Esophagus squamous epithelium (tissue), 5 donors: ENCODE results near the gene PHF2. TPM values are rescaled to one million over a fixed set of nuclear protein-coding genes. Genes with fewer than 3 reads are reported as not detected.
"Not testable (repeated sequence)": the region's sequence is repeated elsewhere in the genome, so short reads cannot be mapped to it uniquely, and the experiment has no call there.

Source experiments
- DNase-seq: peaks from one replicate; lab custom pipeline; 2025; lab: John Stamatoyannopoulos, UW
- H3K27ac ChIP-seq, 4 donors: fragments of 200-600 bp; sonication (generic); one replicate each; pipeline ENCODE4 v1.5.1; 2016 to 2019; ENCODE audit warnings: mild to moderate bottlenecking in 1 of 4
- H3K27me3 ChIP-seq, 4 donors: fragments of 200-600 bp; sonication (generic); 1 replicate in 3 of 4; 2 replicates in 1 of 4; pipeline versions ENCODE4 v1.5.1 to v1.6.0; 2017 to 2021; ENCODE audit warnings: antibody characterized with exemption in 1 of 4
- H3K36me3 ChIP-seq, 3 donors: fragments of 200-600 bp; sonication (generic); one replicate each; pipeline ENCODE4 v1.5.1; 2016 to 2019
- H3K4me1 ChIP-seq, 3 donors: fragments of 200-600 bp; sonication (generic); one replicate each; pipeline ENCODE4 v1.5.1; 2017 to 2019
- H3K4me3 ChIP-seq, 4 donors: fragments of 200-600 bp; sonication (generic); 1 replicate in 3 of 4; 2 replicates in 1 of 4; pipeline ENCODE4 v1.5.1; 2016 to 2019; ENCODE audit warnings: mild to moderate bottlenecking in 2 of 4, moderate library complexity in 1 of 4
- H3K9me3 ChIP-seq, 3 donors: fragments of 200-600 bp; sonication (generic); one replicate each; pipeline ENCODE4 v1.5.1; 2016 to 2019
- POLR2A ChIP-seq, 4 donors: fragments of 450-650 bp; IDR thresholded peaks; one replicate each; pipeline ENCODE4 v1.6.1; 2017; ENCODE audit warnings: antibody characterized with exemption in 4 of 4, mild to moderate bottlenecking in 4 of 4, moderate library complexity in 3 of 4
- WGBS, 2 donors: methylation state at CpG; one replicate each; pipeline ENCODE4 v1.1.5; 2018; 5-methylcytosine and 5-hydroxymethylcytosine counted together
- intact Hi-C: fragments of 100-400 bp; cut with DNase I; formaldehyde crosslinking; loops from one replicate; pipeline ENCODE4 v1.15.0; 2022
- total RNA-seq, 4 donors: library from RNA; depleted of rRNA; stranded (reverse); fragments of >200 nt; gene quantifications; one replicate each; pipeline ENCODE4 v1.1.0, GENCODE V29; 2016
- TF ChIP-seq, protein P1 (sequence below), 6 experiments: fragments of 450-650 bp in 4 of 6; fragments of 200-600 bp in 2 of 6; sonication (generic) in 2 of 6; IDR thresholded peaks; one replicate each; pipeline ENCODE4 v1.5.1; 2016 to 2019; ENCODE audit warnings: antibody characterized with exemption in 6 of 6, mild to moderate bottlenecking in 4 of 6, moderate library complexity in 4 of 6
- donor health status: DM: yes; HTN: yes; CAD: no.

PHF2 gene
- total RNA-seq, 4 donors from 2014 or later: 13.3 to 22.6 (median 17.5) TPM

DNA sequence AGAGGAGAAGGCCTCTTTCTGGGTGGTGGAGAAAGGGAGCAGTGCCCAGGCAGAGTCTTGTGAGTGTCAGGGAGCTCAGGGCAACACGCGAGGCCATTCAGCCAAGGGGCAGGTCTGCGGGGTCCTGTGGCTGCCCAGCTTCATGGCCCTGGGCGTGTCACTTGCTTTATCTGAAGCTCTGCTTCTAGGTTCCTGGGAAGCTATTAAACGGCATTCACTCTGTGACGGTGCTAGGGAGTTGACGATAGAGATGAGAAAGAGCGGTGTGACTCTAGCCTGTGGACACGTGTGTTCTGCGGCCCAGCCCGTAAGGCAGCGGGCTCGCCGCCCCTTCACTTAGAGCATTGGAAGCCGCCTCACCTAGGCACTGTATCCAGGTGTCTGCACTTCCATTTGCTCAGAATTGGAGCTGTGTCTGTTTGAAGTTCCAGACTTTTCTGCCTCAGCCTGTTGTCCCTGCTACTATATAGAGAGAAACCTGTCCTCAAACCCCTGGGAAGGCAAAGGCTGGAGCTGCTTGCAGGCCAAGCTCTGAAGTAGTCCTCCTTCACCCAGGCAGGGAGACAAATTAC lies 88.3 kb downstream of the PHF2 start:
- intact Hi-C loops: no loop called here

DNA sequence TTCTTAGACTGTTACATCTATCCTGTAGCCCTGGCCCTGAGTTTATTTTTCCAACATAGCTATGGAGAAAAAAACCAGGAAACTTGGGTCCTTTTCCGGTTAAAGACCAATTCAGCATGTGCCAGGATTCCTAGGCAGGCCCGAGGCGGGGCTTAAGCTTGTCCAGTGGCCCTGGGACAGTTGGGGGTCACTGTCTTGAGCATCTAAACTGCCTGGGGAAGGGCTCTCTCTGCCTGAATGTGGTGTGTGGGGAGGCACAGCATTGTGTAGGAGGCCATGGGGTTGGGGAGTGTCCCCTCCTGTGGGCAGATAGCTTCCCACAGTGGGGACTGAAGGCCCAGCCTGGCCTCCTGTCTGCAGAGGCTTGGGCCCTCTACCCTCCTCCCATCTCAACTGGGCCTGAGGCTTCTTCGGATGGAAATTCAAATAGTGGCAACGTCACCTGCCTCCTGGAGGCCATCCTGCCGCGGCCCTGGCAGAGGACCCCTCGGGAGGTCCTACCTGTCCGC lies 88.8 kb downstream of the PHF2 start:
- DNase-seq: no peak
- Histone ChIP-seq H3K4me1 (no peaks in the 10 kb centered on the region), H3K4me3 (no peak overlapping the region), H3K27ac (no peak overlapping the region), H3K27me3 (no peaks in the 10 kb centered on the region), H3K36me3 (peaks cover 0 to 82% (median 6%) of the 10 kb centered on the region in 3 donors), H3K9me3 (no peaks in the 10 kb centered on the region)
- intact Hi-C loops: no loop called here
- 90% methylated on average over 3 to 6 of the region's 9 CpGs for WGBS, 2 donors
- no peak for TF ChIP-seq POLR2A (IDR thresholded peaks at IDR 0.05)
- TF ChIP-seq, protein P1, sequence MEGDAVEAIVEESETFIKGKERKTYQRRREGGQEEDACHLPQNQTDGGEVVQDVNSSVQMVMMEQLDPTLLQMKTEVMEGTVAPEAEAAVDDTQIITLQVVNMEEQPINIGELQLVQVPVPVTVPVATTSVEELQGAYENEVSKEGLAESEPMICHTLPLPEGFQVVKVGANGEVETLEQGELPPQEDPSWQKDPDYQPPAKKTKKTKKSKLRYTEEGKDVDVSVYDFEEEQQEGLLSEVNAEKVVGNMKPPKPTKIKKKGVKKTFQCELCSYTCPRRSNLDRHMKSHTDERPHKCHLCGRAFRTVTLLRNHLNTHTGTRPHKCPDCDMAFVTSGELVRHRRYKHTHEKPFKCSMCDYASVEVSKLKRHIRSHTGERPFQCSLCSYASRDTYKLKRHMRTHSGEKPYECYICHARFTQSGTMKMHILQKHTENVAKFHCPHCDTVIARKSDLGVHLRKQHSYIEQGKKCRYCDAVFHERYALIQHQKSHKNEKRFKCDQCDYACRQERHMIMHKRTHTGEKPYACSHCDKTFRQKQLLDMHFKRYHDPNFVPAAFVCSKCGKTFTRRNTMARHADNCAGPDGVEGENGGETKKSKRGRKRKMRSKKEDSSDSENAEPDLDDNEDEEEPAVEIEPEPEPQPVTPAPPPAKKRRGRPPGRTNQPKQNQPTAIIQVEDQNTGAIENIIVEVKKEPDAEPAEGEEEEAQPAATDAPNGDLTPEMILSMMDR (IDR thresholded peaks at IDR 0.05): no peak

More for the DNA sequence above, 88.3 kb downstream of the PHF2 start:
- H3K9me3 ChIP-seq: no peaks in the 10 kb centered on the region
- H3K4me3 ChIP-seq: no peak overlapping the region
- peaks cover 3 to 87% (median 6%) of the 10 kb centered on the region in 3 donors for H3K36me3 ChIP-seq
- H3K27me3 ChIP-seq: no peaks in the 10 kb centered on the region
- no peak overlapping the region for H3K27ac ChIP-seq
- no peak for DNase-seq
- H3K4me1 ChIP-seq: no peaks in the 10 kb centered on the region
- no peak for TF ChIP-seq POLR2A (IDR thresholded peaks at IDR 0.05)
- TF ChIP-seq, protein P1 (IDR thresholded peaks at IDR 0.05): no peak
- 81 to 97% methylated on average over 5 to 11 of the region's 15 CpGs for WGBS, 2 donors

DNA sequence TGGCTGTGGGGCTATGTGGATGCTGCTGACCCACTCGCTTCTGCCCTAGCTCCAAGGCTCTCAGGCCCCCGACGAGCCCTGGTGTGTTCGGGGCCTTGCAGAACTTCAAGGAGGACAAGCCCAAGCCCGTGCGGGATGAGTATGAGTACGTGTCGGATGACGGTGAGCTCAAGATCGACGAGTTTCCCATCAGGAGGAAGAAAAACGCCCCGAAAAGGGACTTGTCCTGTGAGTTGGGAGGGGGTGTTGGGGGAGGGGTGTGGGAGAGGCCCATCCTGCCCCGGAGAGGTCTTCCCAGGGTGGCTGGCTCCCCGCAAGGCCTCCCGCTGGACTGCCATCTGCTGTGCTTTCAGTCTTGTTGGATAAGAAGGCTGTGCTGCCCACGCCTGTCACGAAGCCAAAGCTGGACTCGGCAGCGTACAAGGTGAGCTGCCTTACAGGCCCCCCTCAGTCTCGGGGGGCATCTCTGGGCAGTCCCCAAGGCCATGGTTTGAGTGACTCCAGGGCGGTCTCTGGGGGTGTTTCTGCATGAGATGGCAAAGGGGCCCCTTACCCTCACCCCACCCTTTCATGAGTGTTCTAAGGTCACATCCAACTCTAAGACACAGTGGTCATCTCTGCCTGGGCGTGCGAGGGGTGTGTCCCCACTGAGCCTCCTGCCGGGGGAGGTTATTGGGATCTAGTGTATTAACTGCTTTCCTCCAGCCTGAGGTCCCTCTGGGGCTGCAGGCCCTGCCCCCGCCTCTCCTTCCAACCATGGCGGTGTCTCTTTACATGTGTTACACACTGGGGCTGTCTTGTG lies 89.5 kb downstream of the PHF2 start:
- no peak for DNase-seq
- intact Hi-C loops: no loop called here
- Histone ChIP-seq H3K27ac (no peak overlapping the region), H3K27me3 (no peaks in the 10 kb centered on the region), H3K4me3 (no peak overlapping the region), H3K36me3 (peaks cover 0 to 75% (median 6%) of the 10 kb centered on the region in 3 donors), H3K4me1 (no peaks in the 10 kb centered on the region), H3K9me3 (no peaks in the 10 kb centered on the region)
- TF ChIP-seq POLR2A (IDR thresholded peaks at IDR 0.05): no peak
- TF ChIP-seq, protein P1 (IDR thresholded peaks at IDR 0.05): no peak
- WGBS, 2 donors: 96% methylated on average over 8 to 16 of the region's 27 CpGs

DNA sequence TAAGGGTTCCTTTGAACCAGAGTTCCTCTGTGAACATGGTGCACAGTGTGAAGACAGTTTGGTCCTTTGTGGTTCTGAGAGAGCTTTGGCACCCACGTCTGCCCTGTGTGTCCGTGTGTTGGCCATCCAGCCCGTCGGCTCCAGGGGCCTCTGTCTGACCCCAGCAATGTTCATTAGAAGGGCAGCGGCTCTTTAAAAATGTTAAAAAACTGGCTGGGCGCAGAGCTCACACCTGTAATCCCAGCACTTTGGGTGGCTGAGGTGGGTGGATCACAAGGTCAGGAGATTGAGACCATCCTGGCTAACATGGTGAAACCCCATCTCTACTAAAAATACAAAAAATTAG lies 90.0 kb downstream of the PHF2 start:
- H3K4me3 ChIP-seq, H3K4me1 ChIP-seq, DNase-seq, H3K27ac ChIP-seq, H3K9me3 ChIP-seq, H3K27me3 ChIP-seq, intact Hi-C loops: not testable (repeated sequence)
- peaks cover 0 to 71% (median 6%) of the 10 kb centered on the region in 3 donors for H3K36me3 ChIP-seq
- 85 to 93% methylated on average over 2 to 5 of the region's 6 CpGs for whole genome bisulfite sequencing, 2 donors

DNA sequence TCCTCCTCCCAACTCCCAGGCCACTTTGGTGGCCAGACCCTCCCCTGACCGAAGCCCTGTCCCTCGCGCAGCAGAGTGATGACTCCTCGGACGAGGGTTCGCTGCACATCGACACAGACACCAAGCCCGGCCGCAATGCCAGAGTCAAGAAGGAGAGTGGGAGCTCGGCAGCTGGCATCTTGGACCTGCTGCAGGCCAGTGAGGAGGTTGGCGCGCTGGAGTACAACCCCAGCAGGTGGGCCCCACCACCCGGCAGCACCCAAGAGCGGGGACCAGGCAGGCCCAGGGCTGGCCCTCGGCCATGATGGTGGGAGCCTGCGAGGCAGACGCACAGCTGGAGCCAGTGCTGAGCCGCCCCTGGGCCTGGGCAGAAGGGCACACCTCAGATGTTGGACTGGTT lies 90.6 kb downstream of the PHF2 start:
- intact Hi-C loops: no loop called here
- H3K27me3 ChIP-seq: no peaks in the 10 kb centered on the region
- no peaks in the 10 kb centered on the region for H3K9me3 ChIP-seq
- TF ChIP-seq, protein P1 (IDR thresholded peaks at IDR 0.05): no peak
- TF ChIP-seq POLR2A (IDR thresholded peaks at IDR 0.05): no peak
- H3K4me3 ChIP-seq: no peak overlapping the region
- H3K4me1 ChIP-seq: no peaks in the 10 kb centered on the region
- H3K36me3 ChIP-seq: peaks cover 0 to 68% (median 6%) of the 10 kb centered on the region in 3 donors
- 87 to 88% methylated on average over 7 to 18 of the region's 18 CpGs for WGBS, 2 donors
- H3K27ac ChIP-seq: no peak overlapping the region
- no peak for DNase-seq
